Body of pancreas (tissue), 4 donors: ENCODE data around the gene NEK11. TPM values are rescaled to one million over a fixed set of nuclear protein-coding genes. Genes with fewer than 3 reads are reported as not detected.

ENCODE experiments used
- ATAC-seq: fragments of 150-250 bp; one replicate; pipeline ENCODE4 v1.9.1; 2016
- DNase-seq, 4 donors: peaks; one replicate each; pipeline ENCODE4 v3.0.0-alpha.2; 2019
- H3K27ac ChIP-seq, 4 donors: fragments of 200-600 bp; sonication (generic); 1 replicate in 3 of 4; 2 replicates in 1 of 4; pipeline versions ENCODE4 v1.5.1 to v1.6.1; 2016 to 2019; ENCODE audit warnings: mild to moderate bottlenecking in 1 of 4, mixed read lengths in 1 of 4, moderate library complexity in 1 of 4
- H3K27me3 ChIP-seq, 2 donors: fragments of 200-600 bp; sonication (generic); one replicate each; pipeline ENCODE4 v1.6.0; 2016; ENCODE audit warnings: mild to moderate bottlenecking in 1 of 2
- H3K36me3 ChIP-seq, 2 donors: fragments of 200-600 bp; sonication (generic); replicated peaks in 1 of 2; 2 replicates each; pipeline ENCODE4 v1.5.1; 2016; ENCODE audit warnings: low read depth in 2 of 2; ENCODE audit not compliant: insufficient read depth in 1 of 2
- H3K4me1 ChIP-seq: fragments of 200-600 bp; sonication (generic); one replicate; pipeline ENCODE4 v1.6.0; 2016
- H3K4me3 ChIP-seq, 2 donors: fragments of 200-600 bp; sonication (generic); 1 replicate in 1 of 2; 2 replicates in 1 of 2; pipeline ENCODE4 v1.5.1; 2016 to 2019
- H3K9me3 ChIP-seq, 3 donors: fragments of 200-600 bp; sonication (generic); 1 replicate in 2 of 3; 2 replicates in 1 of 3; pipeline ENCODE4 v1.5.1; 2016
- POLR2A ChIP-seq, 3 donors: fragments of 450-650 bp; IDR thresholded peaks; one replicate each; pipeline ENCODE4 v1.6.1; 2016; ENCODE audit warnings: antibody characterized with exemption in 3 of 3, mild to moderate bottlenecking in 2 of 3
- WGBS, 2 donors: methylation state at CpG; one replicate each; pipeline ENCODE4 v1.1.5; 2017; 5-methylcytosine and 5-hydroxymethylcytosine counted together
- intact Hi-C: fragments of 100-400 bp; cut with DNase I; formaldehyde crosslinking; loops from one replicate; pipeline ENCODE4 v1.15.1; 2023
- total RNA-seq, 2 donors: library from RNA; depleted of rRNA; stranded (reverse); fragments of >200 nt; gene quantifications; one replicate each; pipeline ENCODE4 v1.1.0, GENCODE V29; 2016
- TF ChIP-seq, protein P1 (sequence below), 7 experiments: fragments of 450-650 bp in 4 of 7; fragments of 200-600 bp in 3 of 7; sonication (generic) in 3 of 7; IDR thresholded peaks; one replicate each; pipeline ENCODE4 v1.5.1; 2016 to 2019; ENCODE audit warnings: antibody characterized with exemption in 7 of 7

Gene NEK11
- total RNA-seq, 2 donors from 2014 or later: 3.4 to 10.2 TPM

DNA sequence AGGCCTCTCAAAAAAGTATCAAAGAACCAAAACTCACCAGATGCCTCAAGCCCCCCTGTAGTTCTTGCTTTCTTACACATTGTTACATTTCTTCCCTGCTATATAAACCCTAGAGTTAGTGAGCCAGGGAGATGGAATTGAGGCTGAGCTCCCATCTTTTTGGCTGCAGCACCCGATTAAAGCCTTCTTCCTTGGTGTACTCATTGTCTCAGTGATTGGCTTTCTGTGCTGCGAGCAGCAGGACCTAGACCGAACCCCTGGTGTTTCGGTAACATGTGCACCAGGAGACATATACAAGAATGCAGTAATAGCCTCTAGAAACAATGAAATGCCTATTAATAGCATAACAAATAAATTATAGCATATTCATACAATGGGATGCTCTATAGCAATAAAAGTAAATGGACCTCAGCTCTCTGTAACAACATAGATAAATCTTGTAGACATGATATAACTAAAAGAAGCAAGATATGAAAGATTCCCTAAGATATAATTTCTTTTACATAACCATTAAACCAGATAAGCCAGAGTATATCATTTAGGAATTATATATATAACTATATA lies 174.0 kb downstream of the NEK11 start:
- ATAC-seq: no peak
- H3K27ac ChIP-seq: no peak overlapping the region
- H3K27me3 ChIP-seq: no peaks in the 10 kb centered on the region
- no peak for DNase-seq
- intact Hi-C loops: no loop called here
- H3K9me3 ChIP-seq: peaks cover 0 to 4% (median 0%) of the 10 kb centered on the region in 3 donors
- WGBS, 2 donors: 85 to 87% methylated on average over 4 of the region's 4 CpGs
- no peak overlapping the region for H3K4me3 ChIP-seq
- H3K4me1 ChIP-seq: no peaks in the 10 kb centered on the region
- no peaks in the 10 kb centered on the region for H3K36me3 ChIP-seq
- TF ChIP-seq, protein P1, sequence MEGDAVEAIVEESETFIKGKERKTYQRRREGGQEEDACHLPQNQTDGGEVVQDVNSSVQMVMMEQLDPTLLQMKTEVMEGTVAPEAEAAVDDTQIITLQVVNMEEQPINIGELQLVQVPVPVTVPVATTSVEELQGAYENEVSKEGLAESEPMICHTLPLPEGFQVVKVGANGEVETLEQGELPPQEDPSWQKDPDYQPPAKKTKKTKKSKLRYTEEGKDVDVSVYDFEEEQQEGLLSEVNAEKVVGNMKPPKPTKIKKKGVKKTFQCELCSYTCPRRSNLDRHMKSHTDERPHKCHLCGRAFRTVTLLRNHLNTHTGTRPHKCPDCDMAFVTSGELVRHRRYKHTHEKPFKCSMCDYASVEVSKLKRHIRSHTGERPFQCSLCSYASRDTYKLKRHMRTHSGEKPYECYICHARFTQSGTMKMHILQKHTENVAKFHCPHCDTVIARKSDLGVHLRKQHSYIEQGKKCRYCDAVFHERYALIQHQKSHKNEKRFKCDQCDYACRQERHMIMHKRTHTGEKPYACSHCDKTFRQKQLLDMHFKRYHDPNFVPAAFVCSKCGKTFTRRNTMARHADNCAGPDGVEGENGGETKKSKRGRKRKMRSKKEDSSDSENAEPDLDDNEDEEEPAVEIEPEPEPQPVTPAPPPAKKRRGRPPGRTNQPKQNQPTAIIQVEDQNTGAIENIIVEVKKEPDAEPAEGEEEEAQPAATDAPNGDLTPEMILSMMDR (IDR thresholded peaks at IDR 0.05): no peak
- TF ChIP-seq POLR2A (IDR thresholded peaks at IDR 0.05): no peak

- TF ChIP-seq, protein P1 (IDR thresholded peaks at IDR 0.05): no peak
- no peak for TF ChIP-seq POLR2A (IDR thresholded peaks at IDR 0.05)
- ATAC-seq (no peak), DNase-seq (no peak)
- H3K36me3 ChIP-seq: no peaks in the 10 kb centered on the region
- no peaks in the 10 kb centered on the region for H3K4me1 ChIP-seq
- H3K27ac ChIP-seq: no peak overlapping the region
- WGBS, 2 donors: 74 to 96% methylated on average over 1 of the region's 1 CpG
- intact Hi-C loops: no loop called here
- H3K4me3 ChIP-seq: no peak overlapping the region
- H3K9me3 ChIP-seq: no peaks in the 10 kb centered on the region
- H3K27me3 ChIP-seq: no peaks in the 10 kb centered on the region
These were observed 189.7 kb downstream of the NEK11 start for GRCh38 chr3:131216330-131216729.

DNA sequence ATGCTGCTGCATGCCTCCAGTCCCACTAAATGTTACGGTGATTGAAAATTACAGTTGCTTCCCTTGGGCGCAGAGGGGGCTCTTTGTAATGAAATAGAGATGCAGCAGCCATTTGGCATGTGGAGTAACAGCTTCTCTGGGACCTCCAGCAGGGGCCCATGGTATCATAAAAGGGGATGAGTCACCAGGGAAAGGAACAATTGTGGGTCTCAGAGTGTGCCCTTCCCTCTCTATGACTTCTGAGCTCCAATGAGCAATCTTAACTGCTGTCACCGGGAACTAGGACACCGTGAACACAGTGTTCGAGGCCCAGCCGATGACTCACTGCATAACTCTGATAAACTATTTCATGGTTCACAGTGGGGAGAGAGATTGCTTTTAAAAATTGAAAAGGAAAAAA lies 190.1 kb downstream of the NEK11 start:
- H3K27me3 ChIP-seq: no peaks in the 10 kb centered on the region
- ATAC-seq: peak; percentile 40
- no peak overlapping the region for H3K4me3 ChIP-seq
- WGBS, 2 donors: 56 to 61% methylated on average over 6 of the region's 6 CpGs
- TF ChIP-seq, protein P1 (IDR thresholded peaks at IDR 0.05): no peak
- TF ChIP-seq POLR2A (IDR thresholded peaks at IDR 0.05): no peak
- DNase-seq: peak in 1 of 4 donors; percentile 7
- H3K4me1 ChIP-seq: no peaks in the 10 kb centered on the region
- H3K36me3 ChIP-seq: no peaks in the 10 kb centered on the region
- H3K27ac ChIP-seq: no peak overlapping the region
- no peaks in the 10 kb centered on the region for H3K9me3 ChIP-seq
- intact Hi-C loops: no loop called here

DNA sequence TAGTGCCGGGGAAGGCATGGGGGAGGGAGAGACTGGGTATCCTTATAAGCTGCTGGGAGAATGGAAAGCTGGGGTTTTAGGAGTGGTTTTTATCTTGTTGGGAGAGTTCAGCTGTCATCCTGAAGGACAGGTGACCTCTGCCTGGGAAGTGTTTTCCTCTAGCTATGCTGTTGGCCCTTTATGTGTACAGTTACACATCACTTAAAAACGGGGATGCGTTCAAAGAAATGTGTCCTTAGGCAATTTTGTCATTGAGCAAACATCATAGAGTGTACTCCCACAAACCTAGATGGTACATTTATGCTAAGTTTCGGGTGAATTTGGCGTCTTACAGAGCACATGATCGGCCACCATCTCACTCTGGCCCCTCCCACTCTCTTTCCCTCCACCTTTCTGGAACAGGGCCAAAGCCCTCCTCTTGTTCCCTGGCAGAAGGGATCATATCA lies 190.6 kb downstream of the NEK11 start:
- 68 to 72% methylated on average over 6 of the region's 6 CpGs for WGBS, 2 donors
- H3K4me1 ChIP-seq: no peaks in the 10 kb centered on the region
- H3K27me3 ChIP-seq: no peaks in the 10 kb centered on the region
- no peaks in the 10 kb centered on the region for H3K9me3 ChIP-seq
- H3K4me3 ChIP-seq: no peak overlapping the region
- no peak for ATAC-seq
- intact Hi-C loops: no loop called here
- TF ChIP-seq, protein P1 (IDR thresholded peaks at IDR 0.05): no peak
- no peak for TF ChIP-seq POLR2A (IDR thresholded peaks at IDR 0.05)
- H3K36me3 ChIP-seq: no peaks in the 10 kb centered on the region
- no peak for DNase-seq
- H3K27ac ChIP-seq: no peak overlapping the region

GRCh38 chr3:131218196-131218595 lies 191.5 kb downstream of the NEK11 start:
- Histone ChIP-seq H3K4me3 (no peak overlapping the region), H3K27ac (no peak overlapping the region), H3K27me3 (no peaks in the 10 kb centered on the region), H3K9me3 (no peaks in the 10 kb centered on the region), H3K36me3 (no peaks in the 10 kb centered on the region), H3K4me1 (no peaks in the 10 kb centered on the region)
- intact Hi-C loops: no loop called here
- DNase-seq (no peak), ATAC-seq (no peak)
- TF ChIP-seq, protein P1 (IDR thresholded peaks at IDR 0.05): no peak
- TF ChIP-seq POLR2A (IDR thresholded peaks at IDR 0.05): no peak
- 88 to 100% methylated on average over 1 of the region's 1 CpG for WGBS, 2 donors
